HepG2 (cell line): ENCODE results near the gene DLG2. TPM values are rescaled to one million over a fixed set of nuclear protein-coding genes. Genes with fewer than 3 reads are reported as not detected.

ENCODE experiments used
- DRAP1 ChIP-seq: IDR thresholded peaks from 2 replicates; pipeline ENCODE4 v1.6.1; 2016; ENCODE audit warnings: missing genetic modification reagents, missing compliant biosample characterization
- FOXC1 ChIP-seq: sonication (generic); formaldehyde crosslinking; IDR thresholded peaks from 2 replicates; pipeline ENCODE4 v1.8.0; 2022; ENCODE audit warnings: mild to moderate bottlenecking, missing genetic modification reagents, borderline replicate concordance
- GRHL1 ChIP-seq: sonication (generic); formaldehyde crosslinking; conservative IDR thresholded peaks from 2 replicates; pipeline ENCODE4 v1.8.0; 2022; ENCODE audit warnings: missing genetic modification reagents
- HNRNPK ChIP-seq: fragments of 200-400 bp; formaldehyde crosslinking; IDR thresholded peaks from 2 replicates; pipeline ENCODE4 v1.6.1; 2018; ENCODE audit warnings: low read length, low read depth, moderate library complexity, mild to moderate bottlenecking; ENCODE audit not compliant: poor library complexity, severe bottlenecking
- HOXA5 ChIP-seq: sonication (generic); formaldehyde crosslinking; IDR thresholded peaks from 2 replicates; pipeline ENCODE4 v1.4.0; 2020; ENCODE audit warnings: missing genetic modification reagents
- JARID2 ChIP-seq: sonication (generic); formaldehyde crosslinking; IDR thresholded peaks from 2 replicates; pipeline ENCODE4 v1.8.1; 2023; ENCODE audit warnings: missing genetic modification reagents, inconsistent platforms; ENCODE audit not compliant: insufficient replicate concordance
- MTERF4 ChIP-seq: sonication (generic); formaldehyde crosslinking; IDR thresholded peaks from 2 replicates; pipeline ENCODE4 v1.8.0; 2023; ENCODE audit warnings: mild to moderate bottlenecking, missing genetic modification reagents
- PBX3 ChIP-seq: sonication (generic); formaldehyde crosslinking; IDR thresholded peaks from 2 replicates; pipeline ENCODE4 v1.8.1; 2023; ENCODE audit warnings: missing genetic modification reagents, inconsistent platforms, borderline replicate concordance
- PHF21A ChIP-seq: sonication (generic); formaldehyde crosslinking; IDR thresholded peaks from 2 replicates; pipeline ENCODE4 v1.5.0; 2020; ENCODE audit warnings: mild to moderate bottlenecking, missing genetic modification reagents
- POGZ ChIP-seq: sonication (generic); formaldehyde crosslinking; IDR thresholded peaks from 2 replicates; pipeline ENCODE4 v1.4.0; 2020; ENCODE audit warnings: mild to moderate bottlenecking, missing genetic modification reagents
- SAFB2 ChIP-seq: sonication (generic); formaldehyde crosslinking; IDR thresholded peaks from 2 replicates; pipeline ENCODE4 v1.5.1; 2020; ENCODE audit warnings: missing genetic modification reagents, low read depth, mild to moderate bottlenecking, borderline replicate concordance
- SP1 ChIP-seq, 2 experiments: fragments of 450-650 bp in 1 of 2; sonication (generic) in 1 of 2; formaldehyde crosslinking in 1 of 2; IDR thresholded peaks; 2 replicates each; pipeline versions ENCODE4 v1.4.0 to v1.6.1; 2016 to 2020; ENCODE audit warnings: missing genetic modification reagents in 1 of 2
- SSRP1 ChIP-seq: IDR thresholded peaks from 2 replicates; pipeline ENCODE4 v1.6.1; 2016; ENCODE audit warnings: control low read depth
- TFAP4 ChIP-seq: sonication (generic); IDR thresholded peaks from 2 replicates; pipeline ENCODE4 v1.6.1; 2016; ENCODE audit warnings: low read depth, borderline replicate concordance
- ZC3H13 ChIP-seq: sonication (generic); formaldehyde crosslinking; IDR thresholded peaks from 2 replicates; pipeline ENCODE4 v1.8.1; 2023; ENCODE audit warnings: mild to moderate bottlenecking, missing genetic modification reagents, moderate library complexity
- ZMYM3 ChIP-seq: sonication (generic); formaldehyde crosslinking; IDR thresholded peaks from 2 replicates; pipeline ENCODE4 v1.5.1; 2020; ENCODE audit warnings: mild to moderate bottlenecking, missing genetic modification reagents
- ZNF136 ChIP-seq: sonication (generic); formaldehyde crosslinking; IDR thresholded peaks from 2 replicates; pipeline ENCODE4 v1.8.1; 2022; ENCODE audit warnings: low read depth, mild to moderate bottlenecking, moderate library complexity, missing genetic modification reagents
- ZNF24 ChIP-seq: fragments of 450-650 bp; IDR thresholded peaks from 2 replicates; pipeline ENCODE4 v1.6.1; 2017; ENCODE audit warnings: antibody characterized with exemption, mild to moderate bottlenecking
- ZNF33B ChIP-seq: sonication (generic); formaldehyde crosslinking; IDR thresholded peaks from 2 replicates; pipeline ENCODE4 v1.5.1; 2020; ENCODE audit warnings: mild to moderate bottlenecking, missing genetic modification reagents
- ZNF350 ChIP-seq: sonication (generic); formaldehyde crosslinking; IDR thresholded peaks from 2 replicates; pipeline ENCODE4 v1.4.0; 2020; ENCODE audit warnings: mild to moderate bottlenecking, low read depth, missing genetic modification reagents, borderline replicate concordance
- ZNF501 ChIP-seq: sonication (generic); formaldehyde crosslinking; IDR thresholded peaks from 2 replicates; pipeline ENCODE4 v1.5.1; 2020; ENCODE audit warnings: mild to moderate bottlenecking, moderate library complexity, missing genetic modification reagents
- ZNF776 ChIP-seq: sonication (generic); formaldehyde crosslinking; IDR thresholded peaks from 2 replicates; pipeline ENCODE4 v1.4.0; 2020; ENCODE audit warnings: mild to moderate bottlenecking, missing genetic modification reagents
- ZNF850 ChIP-seq: sonication (generic); formaldehyde crosslinking; conservative IDR thresholded peaks from 2 replicates; pipeline ENCODE4 v1.9.0; 2021; ENCODE audit warnings: mild to moderate bottlenecking, missing genetic modification reagents
- ZXDC ChIP-seq: sonication (generic); formaldehyde crosslinking; IDR thresholded peaks from 2 replicates; pipeline ENCODE4 v1.5.0; 2020; ENCODE audit warnings: mild to moderate bottlenecking, missing genetic modification reagents
- polyA plus RNA-seq, 8 experiments: library from polyadenylated mRNA; depleted of rRNA in 3 of 8; stranded (reverse) in 7 of 8; unstranded in 1 of 8; fragments of >200 nt; fragmentation: Illumina TruSeq in 4 of 8; extraction: Trizol in 4 of 8; gene quantifications; 2 replicates each; pipeline versions ENCODE4 v1.2.1 to v1.2.3, GENCODE V29; 2011 to 2016; ENCODE audit warnings: low read depth in 4 of 8, missing spikeins in 1 of 8, mixed read lengths in 1 of 8; ENCODE audit not compliant: insufficient read depth in 1 of 8
- total RNA-seq, 5 experiments: library from RNA; depleted of rRNA; stranded (reverse); fragments of >200 nt; fragmentation: Illumina TruSeq; extraction: Trizol; gene quantifications; 2 replicates each; pipeline ENCODE4 v1.2.3, GENCODE V29; 2016; ENCODE audit warnings: low read depth in 1 of 5

DLG2 gene
- total and polyA plus RNA-seq, 2 of the 13 experiments (the other 11 are each of a cell fraction or from before 2014, with no cell fraction given), result 0.46 to 1.0 TPM

GRCh38 chr11:83508804-83509203 is 2118.3 kb downstream of the DLG2 start (continued):
- TF ChIP-seq DRAP1 (CRISPR knock-in tag) (no peak), GRHL1 (CRISPR knock-in tag) (no peak), SSRP1 (no peak), ZNF501 (no peak), HNRNPK (no peak), MTERF4 (no peak), ZC3H13 (CRISPR knock-in tag) (no peak), ZNF136 (CRISPR knock-in tag) (no peak), ZNF850 (no peak), HOXA5 (no peak), JARID2 (no peak), PHF21A (peak; percentile 59; the same call in 1 of the 2 replicates), SAFB2 (no peak), ZXDC (CRISPR knock-in tag) (no peak), POGZ (CRISPR knock-in tag) (no peak), SP1 (IDR thresholded peaks at IDR 0.05) (no peak), SP1 (CRISPR knock-in tag; IDR thresholded peaks at IDR 0.05) (no peak), TFAP4 (no peak; the same call in 1 of the 2 replicates), ZNF776 (no peak), ZMYM3 (CRISPR knock-in tag) (no peak), ZNF33B (CRISPR knock-in tag) (no peak), FOXC1 (no peak), ZNF24 (no peak), ZNF350 (CRISPR knock-in tag) (no peak), PBX3 (no peak)
